Measurements from ENCODE around the gene CTU2. TPM values are rescaled to one million over a fixed set of nuclear protein-coding genes. Genes with fewer than 3 reads are reported as not detected.

CTU2 gene
- total RNA-seq, 1 donor from 2014 or later, result 15.0 TPM

- no peak for DNase-seq (ENCODE audit: low spot score)
Measured at GRCh38 chr16:88697116-88697830, 9.0 kb upstream of the CTU2 start.

- no peak for DNase-seq (ENCODE audit: low spot score)
Measured at GRCh38 chr16:88697831-88698615, 8.3 kb upstream of the CTU2 start.

DNA sequence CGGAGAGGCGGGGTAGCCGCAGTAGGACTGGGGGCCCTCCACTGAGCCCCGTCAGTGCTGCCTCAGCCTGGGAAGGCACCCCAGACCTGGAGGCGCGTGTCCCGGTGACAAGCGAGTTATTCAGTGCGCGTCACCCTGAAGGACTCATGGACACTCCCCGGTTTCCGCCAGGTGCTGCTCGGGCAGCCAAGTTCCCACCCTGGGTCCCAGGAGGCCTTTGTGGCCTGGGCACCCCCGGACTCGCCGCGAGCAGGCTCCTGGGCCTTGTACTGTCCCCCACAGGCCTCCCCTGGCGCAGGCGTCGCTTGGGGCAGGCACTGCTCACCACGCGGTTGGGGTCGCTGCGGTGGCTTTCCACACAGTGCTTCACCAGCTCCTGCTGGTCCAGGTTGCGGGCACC is 7.7 kb upstream of the CTU2 start:
- DNase-seq (ENCODE audit: low spot score), result no peak

DNA sequence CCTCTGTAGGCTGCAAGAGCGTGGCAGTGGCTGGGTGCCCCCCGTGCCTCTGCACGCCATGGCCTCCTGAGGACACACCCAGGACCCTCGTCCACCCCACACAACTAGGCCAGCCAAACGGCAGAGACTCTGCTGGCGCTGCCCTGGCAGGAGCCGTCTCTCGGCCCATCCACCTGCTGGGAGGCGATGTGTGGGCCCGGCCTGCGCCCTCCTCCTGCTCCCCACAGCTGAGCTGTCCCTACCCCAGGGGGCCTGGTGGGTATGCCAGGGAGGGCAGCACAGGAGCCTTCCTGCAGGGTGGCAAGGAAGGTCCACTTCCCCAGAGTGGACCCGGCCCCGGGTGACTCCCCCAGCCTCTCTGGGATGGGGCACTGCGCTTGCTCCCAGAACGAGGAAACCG is 7.1 kb upstream of the CTU2 start:
- DNase-seq (ENCODE audit: low spot score), result no peak

GRCh38 chr16:88700322-88700635 is 6.0 kb upstream of the CTU2 start:
- no peak for DNase-seq (ENCODE audit: low spot score)

GRCh38 chr16:88700636-88701482 is 5.4 kb upstream of the CTU2 start:
- peak; percentile 91 for DNase-seq (ENCODE audit: low spot score)

DNA sequence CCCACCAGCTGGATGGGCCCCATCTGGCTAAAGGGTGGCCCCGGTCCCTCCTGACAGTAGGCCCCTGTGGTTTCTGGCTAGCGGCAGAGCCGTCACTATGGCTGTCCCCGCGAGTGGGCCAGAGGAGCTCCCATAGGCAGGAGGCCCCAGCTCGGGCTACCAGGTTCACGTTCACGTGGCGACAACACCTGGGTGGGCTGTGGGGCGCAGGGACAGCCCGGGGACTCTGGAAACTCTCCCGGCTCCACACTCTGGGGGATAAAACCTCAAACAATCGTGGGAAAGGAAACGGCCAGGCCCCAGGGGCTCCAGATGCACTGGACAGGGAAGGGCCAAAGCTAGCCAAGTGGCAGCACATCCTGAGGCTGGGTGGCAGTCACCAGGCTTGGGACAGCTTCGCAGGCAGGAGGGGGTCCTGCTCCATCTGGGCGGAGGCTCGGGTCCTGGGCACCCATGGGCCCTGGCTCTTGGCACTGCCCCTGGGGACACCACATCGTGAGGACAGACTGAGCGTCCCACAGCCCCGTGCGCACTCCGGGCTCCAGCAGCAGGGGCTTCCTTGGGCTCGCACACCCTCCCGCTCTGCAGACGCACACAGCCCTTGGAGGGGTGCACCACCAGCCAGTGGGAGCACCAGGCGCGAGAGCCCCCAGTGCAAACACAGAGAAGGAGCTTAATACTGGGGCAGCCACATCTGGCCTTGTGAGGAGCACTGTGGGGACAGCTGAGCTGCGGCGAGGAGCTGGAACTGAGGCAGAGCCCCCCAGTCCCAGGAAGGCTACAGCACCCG is 4.5 kb upstream of the CTU2 start:
- DNase-seq (ENCODE audit: low spot score), result no peak

DNA sequence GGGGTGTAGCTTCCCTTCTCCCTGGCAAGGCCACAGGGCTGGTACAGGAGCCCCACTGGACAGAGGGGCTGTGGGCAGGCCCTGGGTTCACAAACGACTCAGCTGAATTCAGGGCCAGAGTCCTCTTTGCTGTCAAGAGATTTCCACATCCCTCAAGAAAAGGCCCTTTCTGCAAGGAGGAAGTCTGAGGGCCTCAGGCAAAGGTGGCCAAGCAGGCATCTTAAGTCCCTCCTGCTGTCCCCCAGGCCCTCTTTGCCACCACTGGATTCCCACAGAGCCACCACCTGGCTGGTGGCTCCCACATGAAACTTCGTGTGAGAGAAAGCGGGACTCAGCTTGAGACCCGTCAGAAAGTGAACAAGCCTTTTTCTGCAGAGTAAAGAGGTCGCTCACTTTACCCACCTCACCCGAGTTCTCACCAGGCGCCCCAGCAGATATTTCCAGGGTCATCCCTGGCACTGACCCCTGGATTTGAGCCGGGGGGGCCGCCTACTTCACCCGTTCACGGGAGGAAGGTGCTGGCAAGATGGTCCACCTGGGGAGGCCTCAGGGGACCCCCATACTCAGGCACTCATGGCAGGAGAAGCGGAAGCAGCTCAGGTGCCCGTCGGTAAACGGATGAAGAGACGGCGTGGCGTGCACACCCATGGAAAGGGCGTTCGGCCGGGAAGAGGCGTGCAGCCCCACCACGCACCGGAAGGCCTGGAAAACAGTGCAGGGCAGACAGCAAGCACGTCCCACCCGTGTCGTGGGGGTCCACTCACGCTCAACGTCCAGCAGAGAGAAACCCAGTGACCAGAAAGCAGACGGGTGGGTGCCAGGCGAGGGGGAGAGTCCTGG is 3.7 kb upstream of the CTU2 start:
- no peak for DNase-seq (ENCODE audit: low spot score)

- DNase-seq (ENCODE audit: low spot score), result no peak
Measured at GRCh38 chr16:88703486-88704309, 2.6 kb upstream of the CTU2 start.

DNA sequence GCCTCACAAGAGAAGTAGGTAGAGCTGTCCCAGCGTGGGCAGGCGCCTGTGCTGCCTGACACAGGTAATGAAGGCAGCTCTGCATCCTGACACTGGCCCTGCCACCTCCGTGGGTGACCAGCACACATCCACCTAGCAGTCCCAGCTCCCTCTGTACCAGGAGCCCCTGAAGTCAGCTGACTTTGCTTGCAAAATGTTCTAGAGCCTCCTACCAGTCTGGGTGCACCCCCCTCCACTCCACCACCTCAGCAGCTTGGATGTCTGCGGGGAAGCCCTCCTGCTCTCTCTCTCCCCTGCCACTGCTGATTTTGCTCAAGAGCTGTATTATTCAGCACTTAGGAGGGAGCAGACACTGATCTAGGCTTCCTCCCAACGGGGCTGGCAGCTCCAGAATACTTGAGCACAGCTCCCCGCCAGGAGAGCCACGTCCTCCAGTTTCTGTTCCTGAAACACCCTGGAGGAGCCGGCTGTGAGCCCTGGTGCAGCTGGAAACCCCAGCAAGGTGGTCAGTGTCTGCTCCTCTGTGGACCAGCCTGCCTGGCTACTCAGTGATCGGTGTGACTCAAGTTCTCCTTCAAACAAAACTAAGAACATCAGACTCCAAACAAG is 1.1 kb upstream of the CTU2 start:
- no peak for DNase-seq (ENCODE audit: low spot score)

GRCh38 chr16:88705801-88706228 is 488 bp upstream of the CTU2 start:
- DNase-seq (ENCODE audit: low spot score), result no peak

- no peak for DNase-seq (ENCODE audit: low spot score)
Measured at GRCh38 chr16:88706965-88707826, 893 bp downstream of the CTU2 start.

DNA sequence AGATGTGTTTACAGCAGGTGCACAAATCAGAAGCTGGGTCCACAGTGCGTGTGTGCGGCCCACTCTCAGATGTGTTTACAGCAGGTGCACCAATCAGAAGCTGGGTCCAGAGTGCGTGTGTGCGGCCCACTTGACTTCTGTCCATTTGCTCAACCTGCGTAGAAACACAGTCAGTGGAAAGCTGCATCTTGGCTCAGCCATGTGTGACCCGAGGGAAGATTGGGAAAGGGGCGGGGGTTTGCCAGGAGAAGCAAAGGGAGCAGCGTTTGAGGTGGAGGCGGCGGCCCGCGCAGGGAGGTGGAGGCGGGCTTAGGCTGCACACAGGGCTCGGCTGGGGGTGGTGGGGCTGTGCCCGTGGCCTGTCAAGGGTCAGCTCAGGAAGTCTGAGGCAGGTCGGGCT is 4.3 kb downstream of the CTU2 start:
- no peak for DNase-seq (ENCODE audit: low spot score)

DNA sequence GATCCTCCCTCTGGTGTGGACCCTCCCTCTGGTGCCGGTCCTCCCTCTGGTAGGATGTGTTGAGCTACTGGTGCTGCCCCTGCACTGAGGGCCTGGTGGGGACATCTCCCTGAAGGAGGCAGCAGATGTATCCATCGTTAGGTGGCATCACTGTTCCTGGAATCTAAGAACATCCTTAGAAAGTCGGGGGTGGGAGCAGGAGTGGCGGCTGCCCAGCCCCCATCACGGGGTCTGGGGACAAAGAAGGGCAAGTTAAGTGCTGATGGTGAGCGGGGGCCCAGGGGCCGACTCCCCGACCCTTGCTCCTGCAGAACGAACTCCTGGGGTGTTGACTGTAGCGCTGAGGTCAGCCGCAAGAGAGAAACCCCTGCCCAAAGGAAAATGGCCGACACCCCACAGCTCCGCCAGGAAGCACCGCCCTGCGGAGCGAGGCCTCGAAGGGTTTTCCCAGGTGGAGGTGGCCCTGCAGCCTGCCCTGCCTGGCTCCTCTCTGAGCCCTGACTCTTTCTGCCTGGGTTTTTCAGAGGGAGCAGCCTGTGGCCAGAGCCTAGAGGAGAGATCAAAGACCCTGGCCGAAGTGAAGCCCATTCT is 5.5 kb downstream of the CTU2 start:
- DNase-seq (ENCODE audit: low spot score), result no peak

DNA sequence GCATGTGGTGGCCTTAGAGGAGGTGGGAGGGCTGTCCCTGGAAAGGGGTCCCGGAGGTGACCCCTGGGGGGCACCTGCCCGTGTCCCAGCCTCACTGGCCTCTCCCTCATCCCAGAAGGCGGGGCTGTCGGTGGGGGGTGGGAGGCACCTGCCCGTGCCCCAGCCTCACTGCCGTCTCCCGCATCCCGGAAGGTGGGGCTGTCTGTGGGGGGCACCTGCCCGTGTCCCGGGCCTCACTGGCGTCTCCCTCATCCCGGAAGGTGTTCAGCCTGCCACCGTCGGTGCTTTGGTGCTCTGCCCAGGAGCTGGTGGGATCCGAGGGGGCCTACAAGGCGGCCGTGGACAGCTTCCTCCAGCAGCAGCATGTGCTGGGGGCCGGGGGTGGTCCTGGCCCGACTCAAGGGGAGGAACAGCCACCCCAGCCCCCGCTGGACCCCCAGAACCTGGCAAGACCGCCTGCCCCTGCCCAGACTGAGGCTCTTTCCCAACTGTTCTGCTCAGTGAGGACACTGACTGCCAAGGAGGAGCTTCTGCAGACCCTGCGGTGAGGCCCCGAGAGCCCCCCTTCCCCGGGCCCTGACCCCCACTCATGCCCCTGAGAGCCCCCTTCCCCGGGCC is 6.2 kb downstream of the CTU2 start:
- no peak for DNase-seq (ENCODE audit: low spot score)

- no peak for DNase-seq (ENCODE audit: low spot score)
Measured at GRCh38 chr16:88713054-88713453, 6.8 kb downstream of the CTU2 start.

DNA sequence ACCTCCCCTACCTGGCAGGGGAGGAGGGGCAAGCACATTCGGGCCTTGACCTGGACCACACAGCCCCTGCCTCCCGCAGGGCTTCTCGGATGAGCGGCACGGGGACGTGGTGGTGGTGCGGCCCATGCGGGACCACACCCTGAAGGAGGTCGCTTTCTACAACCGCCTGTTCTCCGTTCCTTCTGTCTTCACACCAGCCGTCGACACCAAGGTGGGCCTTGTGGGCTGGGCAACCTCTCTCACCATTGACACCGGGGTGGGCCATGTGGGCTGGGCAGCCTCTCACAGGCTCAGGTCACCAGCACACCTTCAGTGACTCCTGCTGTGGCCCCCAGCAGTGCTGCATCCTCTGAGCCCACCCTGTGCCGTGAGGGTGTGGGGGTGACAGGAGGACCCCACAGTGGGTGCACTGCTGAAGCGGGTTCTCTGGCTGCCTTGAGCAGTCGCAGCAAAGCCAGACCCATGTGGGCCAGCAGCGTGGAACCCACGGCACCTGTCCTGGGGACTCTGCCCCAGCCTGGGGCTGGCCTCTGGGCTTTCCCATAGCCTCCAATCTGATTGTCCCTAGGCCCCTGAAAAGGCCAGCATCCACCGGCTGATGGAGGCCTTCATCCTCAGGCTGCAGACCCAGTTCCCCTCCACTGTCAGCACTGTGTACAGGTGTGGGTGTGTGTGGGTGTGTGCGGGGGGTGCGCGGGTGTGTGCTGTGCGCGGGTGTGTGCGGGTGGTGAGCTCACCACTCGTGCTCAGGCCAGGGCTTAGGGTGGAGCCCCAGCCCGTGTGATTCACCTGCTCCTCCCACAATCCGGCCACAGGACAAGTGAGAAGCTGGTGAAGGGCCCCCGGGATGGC is 7.5 kb downstream of the CTU2 start:
- DNase-seq (ENCODE audit: low spot score), result no peak

Data from mucosa of gallbladder (tissue), 1 donor.